Neural progenitor cell (in vitro differentiated cells): ENCODE measurements around the gene CAGE1. TPM values are rescaled to one million over a fixed set of nuclear protein-coding genes. Genes with fewer than 3 reads are reported as not detected.

Source experiments
- DNase-seq: peaks from one replicate; pipeline ENCODE4 v3.0.0-alpha.2; 2016; ENCODE audit warnings: low spot score
- H2AFZ ChIP-seq: fragments of 200-600 bp; sonication (generic); replicated peaks from 2 replicates; pipeline ENCODE4 v1.6.1; 2016; ENCODE audit warnings: antibody characterized with exemption
- H3F3A ChIP-seq: fragments of 200-600 bp; sonication (generic); 2 replicates; pipeline ENCODE4 v1.6.1; 2016; ENCODE audit warnings: antibody characterized with exemption, low read depth
- H3K27ac ChIP-seq: fragments of 200-600 bp; sonication (generic); 2 replicates; pipeline ENCODE4 v1.5.1; 2016; ENCODE audit warnings: mild to moderate bottlenecking
- H3K27me3 ChIP-seq: fragments of 200-600 bp; sonication (generic); 2 replicates; pipeline ENCODE4 v1.6.1; 2016; ENCODE audit warnings: mild to moderate bottlenecking, moderate library complexity
- H3K36me3 ChIP-seq: fragments of 200-600 bp; sonication (generic); 2 replicates; pipeline ENCODE4 v1.5.1; 2016
- H3K4me1 ChIP-seq: fragments of 200-600 bp; sonication (generic); 2 replicates; pipeline ENCODE4 v1.6.1; 2016; ENCODE audit warnings: mixed run types
- H3K4me2 ChIP-seq: fragments of 200-600 bp; sonication (generic); 2 replicates; pipeline ENCODE4 v1.6.1; 2016
- H3K4me3 ChIP-seq: fragments of 200-600 bp; sonication (generic); 2 replicates; pipeline ENCODE4 v1.5.1; 2016
- H3K79me2 ChIP-seq: fragments of 200-600 bp; sonication (generic); 2 replicates; pipeline ENCODE4 v1.6.1; 2016; ENCODE audit warnings: low read depth
- H3K9ac ChIP-seq: fragments of 200-600 bp; sonication (generic); 2 replicates; pipeline ENCODE4 v1.6.1; 2016
- H3K9me3 ChIP-seq: fragments of 200-600 bp; sonication (generic); 2 replicates; pipeline ENCODE4 v1.5.1; 2016; ENCODE audit warnings: low read depth
- H4K20me1 ChIP-seq: fragments of 200-600 bp; sonication (generic); 2 replicates; pipeline ENCODE4 v1.6.1; 2016; ENCODE audit warnings: low read depth
- H3K27ac Mint-ChIP-seq: 3 replicates; pipeline ENCODE4 v1.8.0; 2021; ENCODE audit warnings: mixed read lengths
- H3K27me3 Mint-ChIP-seq: 2 replicates; pipeline ENCODE4 v1.8.0; 2022; ENCODE audit warnings: low read depth, mild to moderate bottlenecking, inconsistent platforms, moderate library complexity, mixed read lengths; ENCODE audit not compliant: insufficient read depth
- H3K36me3 Mint-ChIP-seq: 3 replicates; pipeline ENCODE4 v1.8.0; 2021; ENCODE audit warnings: mixed read lengths
- H3K4me1 Mint-ChIP-seq: 3 replicates; pipeline ENCODE4 v1.8.0; 2021; ENCODE audit warnings: mixed read lengths
- H3K4me3 Mint-ChIP-seq: 3 replicates; pipeline ENCODE4 v1.8.0; 2021; ENCODE audit warnings: mild to moderate bottlenecking, moderate library complexity, mixed read lengths
- H3K9me3 Mint-ChIP-seq: 3 replicates; pipeline ENCODE4 v1.8.0; 2020; ENCODE audit warnings: mixed read lengths
- EZH2 ChIP-seq: fragments of 200-600 bp; sonication (generic); IDR thresholded peaks from 2 replicates; pipeline ENCODE4 v1.6.1; 2017; ENCODE audit warnings: antibody characterized with exemption, mild to moderate bottlenecking, moderate library complexity
- EZH2phosphoT487 ChIP-seq: fragments of 200-600 bp; sonication (generic); IDR thresholded peaks from 2 replicates; pipeline ENCODE4 v1.6.1; 2017; ENCODE audit warnings: antibody characterized with exemption
- total RNA-seq: library from RNA; depleted of rRNA; stranded (reverse); fragments of >200 nt; gene quantifications from 2 replicates; pipeline ENCODE4 v1.2.3, GENCODE V29; 2015; ENCODE audit warnings: low replicate concordance
- TF ChIP-seq, protein P1 (sequence below): fragments of 200-600 bp; sonication (generic); IDR thresholded peaks from 2 replicates; pipeline ENCODE4 v1.5.1; 2017; ENCODE audit warnings: antibody characterized with exemption, mild to moderate bottlenecking

The CAGE1 gene
- total RNA-seq, 1 donor from 2014 or later = not detected

DNA sequence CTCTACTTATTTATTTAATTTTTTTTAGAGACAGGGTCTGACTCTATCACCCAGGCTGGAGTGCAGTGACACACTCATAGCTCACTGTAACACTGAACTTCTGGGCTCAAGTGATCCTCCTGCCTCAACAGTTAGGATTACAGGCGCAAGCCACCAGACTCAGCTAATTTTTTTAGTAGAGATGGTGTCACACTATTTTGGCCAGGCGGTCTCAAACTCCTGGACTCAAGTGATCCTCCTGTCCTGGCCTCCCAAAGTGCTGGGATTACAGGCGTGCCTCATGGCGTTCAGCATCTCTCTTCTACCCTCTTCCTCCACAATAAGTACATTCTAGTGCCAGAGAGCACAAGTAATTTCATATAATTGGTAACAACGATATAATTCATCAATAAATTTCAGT lies 82.0 kb downstream of the CAGE1 start:
- Histone ChIP-seq H3K4me3 (no peak overlapping the region), H3K27ac (no peak overlapping the region), H3K9ac (no peak overlapping the region), H3F3A (peaks cover 8% of the 10 kb centered on the region), H4K20me1 (peaks cover 20% of the 10 kb centered on the region), H3K79me2 (peaks cover 82% of the 10 kb centered on the region), H3K4me1 (peaks cover 7% of the 10 kb centered on the region), H3K4me2 (no peak overlapping the region), H3K36me3 (peaks cover 6% of the 10 kb centered on the region), H3K9me3 (no peaks in the 10 kb centered on the region), H3K27me3 (no peaks in the 10 kb centered on the region), H2AFZ (no peak overlapping the region)
- H3K4me3 Mint-ChIP-seq = no peak overlapping the region
- H3K36me3 Mint-ChIP-seq = peaks cover 24% of the 10 kb centered on the region
- no peaks in the 10 kb centered on the region for H3K27me3 Mint-ChIP-seq
- no peak for TF ChIP-seq EZH2phosphoT487
- TF ChIP-seq, protein P1, sequence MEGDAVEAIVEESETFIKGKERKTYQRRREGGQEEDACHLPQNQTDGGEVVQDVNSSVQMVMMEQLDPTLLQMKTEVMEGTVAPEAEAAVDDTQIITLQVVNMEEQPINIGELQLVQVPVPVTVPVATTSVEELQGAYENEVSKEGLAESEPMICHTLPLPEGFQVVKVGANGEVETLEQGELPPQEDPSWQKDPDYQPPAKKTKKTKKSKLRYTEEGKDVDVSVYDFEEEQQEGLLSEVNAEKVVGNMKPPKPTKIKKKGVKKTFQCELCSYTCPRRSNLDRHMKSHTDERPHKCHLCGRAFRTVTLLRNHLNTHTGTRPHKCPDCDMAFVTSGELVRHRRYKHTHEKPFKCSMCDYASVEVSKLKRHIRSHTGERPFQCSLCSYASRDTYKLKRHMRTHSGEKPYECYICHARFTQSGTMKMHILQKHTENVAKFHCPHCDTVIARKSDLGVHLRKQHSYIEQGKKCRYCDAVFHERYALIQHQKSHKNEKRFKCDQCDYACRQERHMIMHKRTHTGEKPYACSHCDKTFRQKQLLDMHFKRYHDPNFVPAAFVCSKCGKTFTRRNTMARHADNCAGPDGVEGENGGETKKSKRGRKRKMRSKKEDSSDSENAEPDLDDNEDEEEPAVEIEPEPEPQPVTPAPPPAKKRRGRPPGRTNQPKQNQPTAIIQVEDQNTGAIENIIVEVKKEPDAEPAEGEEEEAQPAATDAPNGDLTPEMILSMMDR = no peak
- TF ChIP-seq EZH2 = no peak
- no peaks in the 10 kb centered on the region for H3K9me3 Mint-ChIP-seq
- DNase-seq = no peak
- no peak overlapping the region for H3K27ac Mint-ChIP-seq
- H3K4me1 Mint-ChIP-seq = peaks cover 14% of the 10 kb centered on the region

DNA sequence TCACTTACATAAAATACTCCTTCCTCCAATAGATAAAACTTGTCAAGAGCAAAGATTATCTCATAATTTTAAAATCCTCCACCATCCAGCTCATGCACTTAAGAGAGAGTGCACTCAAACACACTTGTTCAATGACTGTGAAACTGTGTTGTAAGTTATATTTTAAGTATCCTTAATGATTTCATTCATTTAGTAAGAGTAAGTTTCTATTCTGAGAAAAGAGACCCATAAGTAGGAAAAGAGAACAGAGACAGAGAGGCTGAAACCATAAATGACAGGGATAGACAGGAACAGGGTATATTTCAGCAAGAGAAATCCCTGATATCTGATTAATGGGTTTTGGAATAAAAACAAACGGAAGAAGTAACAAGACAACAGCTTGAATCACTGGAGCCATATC lies 84.7 kb downstream of the CAGE1 start:
- Mint-ChIP-seq H3K9me3 (no peaks in the 10 kb centered on the region), H3K4me3 (no peak overlapping the region), H3K36me3 (peaks cover 31% of the 10 kb centered on the region), H3K27ac (no peak overlapping the region), H3K4me1 (no peaks in the 10 kb centered on the region), H3K27me3 (no peaks in the 10 kb centered on the region)
- H3K4me2 ChIP-seq = no peak overlapping the region
- no peak overlapping the region for H2AFZ ChIP-seq
- TF ChIP-seq EZH2 (no peak), EZH2phosphoT487 (no peak)
- TF ChIP-seq, protein P1 = no peak
- peaks cover 11% of the 10 kb centered on the region for H4K20me1 ChIP-seq
- no peaks in the 10 kb centered on the region for H3K9me3 ChIP-seq
- no peak overlapping the region for H3K27ac ChIP-seq
- H3K79me2 ChIP-seq = peaks cover 55% of the 10 kb centered on the region
- no peaks in the 10 kb centered on the region for H3K27me3 ChIP-seq
- H3K36me3 ChIP-seq = peaks cover 24% of the 10 kb centered on the region
- no peak overlapping the region for H3K4me3 ChIP-seq
- H3K4me1 ChIP-seq = no peaks in the 10 kb centered on the region
- no peak for DNase-seq
- no peaks in the 10 kb centered on the region for H3F3A ChIP-seq
- H3K9ac ChIP-seq = no peak overlapping the region

DNA sequence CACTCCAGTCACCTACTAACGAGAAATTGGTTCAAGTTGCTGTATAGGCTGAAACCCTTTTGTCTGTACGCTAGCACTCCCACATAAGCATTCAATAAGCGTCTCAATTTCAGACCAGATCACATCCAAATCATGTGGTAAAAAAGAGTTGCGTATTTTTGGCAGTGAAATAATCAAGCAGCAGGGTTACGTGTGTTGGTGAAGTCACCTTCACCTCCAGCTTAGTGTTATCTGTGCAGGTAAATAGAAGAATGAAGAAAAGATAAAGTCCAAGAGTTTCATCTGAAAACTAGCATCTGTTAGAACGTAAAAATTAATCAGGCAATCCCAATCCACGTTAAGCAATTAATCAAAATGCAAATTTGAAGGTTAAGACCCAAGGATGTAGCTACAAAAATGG lies 87.8 kb downstream of the CAGE1 start:
- Mint-ChIP-seq H3K27me3 (no peaks in the 10 kb centered on the region), H3K27ac (no peak overlapping the region), H3K4me1 (no peaks in the 10 kb centered on the region), H3K9me3 (no peaks in the 10 kb centered on the region), H3K4me3 (no peak overlapping the region), H3K36me3 (peaks cover 16% of the 10 kb centered on the region)
- Histone ChIP-seq H4K20me1 (peaks cover 11% of the 10 kb centered on the region), H2AFZ (no peak overlapping the region), H3K9ac (no peak overlapping the region), H3K4me1 (no peaks in the 10 kb centered on the region), H3K36me3 (peaks cover 38% of the 10 kb centered on the region), H3K4me3 (no peak overlapping the region), H3F3A (no peaks in the 10 kb centered on the region), H3K79me2 (peaks cover 25% of the 10 kb centered on the region), H3K4me2 (no peak overlapping the region), H3K27me3 (no peaks in the 10 kb centered on the region), H3K27ac (no peak overlapping the region), H3K9me3 (no peaks in the 10 kb centered on the region)
- TF ChIP-seq EZH2 (no peak), EZH2phosphoT487 (no peak)
- TF ChIP-seq, protein P1 = no peak
- DNase-seq = no peak
